Sigmoid colon (tissue), 7 donors: ENCODE measurements around the gene SLC9A5. TPM values are rescaled to one million over a fixed set of nuclear protein-coding genes. Genes with fewer than 3 reads are reported as not detected.

ENCODE experiments used
- polyA plus RNA-seq, 3 donors: library from polyadenylated mRNA; stranded (reverse); fragments of 200-250 nt; gene quantifications; one replicate each; pipeline ENCODE4 v1.2.3, GENCODE V29; 2013
- small RNA-seq, 3 donors: library from RNA; depleted of rRNA; stranded (forward); fragments of <200 nt; gene quantifications; one replicate each; pipeline ENCODE3, GENCODE V24; 2016
- total RNA-seq, 4 donors: library from RNA; depleted of rRNA; stranded (reverse); fragments of >200 nt; gene quantifications; one replicate each; pipeline ENCODE4 v1.1.0, GENCODE V29; 2016
- donor health status: healthy with polysubstance abuse.
- donor health status: Bipolar disorder and iron deficiency.
- donor health status: healthy.

The SLC9A5 gene
- total and polyA plus RNA-seq, 7 donors: 0.46 to 6.1 (median 0.99) TPM; not detected in 2

Small RNA genes lying within 50 kb of the gene (small RNA-seq; reads per million reads assigned to genes)
- 14.7 to 19.0 (median 17.9) reads per million in 3 donors for gene MIR328

Other genes starting within 250 kb of the SLC9A5 start
- gene CBFB, start 219.8 kb upstream of the SLC9A5 start, total RNA-seq: 10 to 100 TPM; 21.3 to 28.0 (median 24.8) TPM
- gene CBFB, start 219.8 kb upstream of the SLC9A5 start, polyA plus RNA-seq: 10 to 100 TPM in 1 of 3 donors, 1 to 10 TPM in 2; 9.6 to 19.3 (median 9.7) TPM
- gene PHAF1, start 139.0 kb upstream of the SLC9A5 start, total RNA-seq: 10 to 100 TPM; 11.4 to 16.3 (median 14.0) TPM
- 1 to 10 TPM; 8.9 to 9.7 (median 9.0) TPM for gene PHAF1, start 139.0 kb upstream of the SLC9A5 start, polyA plus RNA-seq
- gene B3GNT9, start 98.0 kb upstream of the SLC9A5 start, total RNA-seq: 10 to 100 TPM in 3 of 4 donors, 1 to 10 TPM in 1; 8.7 to 18.8 (median 12.2) TPM
- gene B3GNT9, start 98.0 kb upstream of the SLC9A5 start, polyA plus RNA-seq: 1 to 10 TPM in 2 of 3 donors, under 1 TPM in 1; 0.46 to 4.9 (median 1.2) TPM
- 10 to 100 TPM; 16.1 to 23.2 (median 19.6) TPM for gene TRADD, start 89.1 kb upstream of the SLC9A5 start, total RNA-seq
- gene TRADD, start 89.1 kb upstream of the SLC9A5 start, polyA plus RNA-seq: 10 to 100 TPM; 23.4 to 30.2 (median 26.4) TPM
- 10 to 100 TPM in 2 of 4 donors, 1 to 10 TPM in 2; 7.5 to 11.8 (median 9.7) TPM for gene FBXL8, start 89.0 kb upstream of the SLC9A5 start, total RNA-seq
- 10 to 100 TPM in 2 of 3 donors, 1 to 10 TPM in 1; 4.9 to 19.1 (median 10.8) TPM for gene FBXL8, start 89.0 kb upstream of the SLC9A5 start, polyA plus RNA-seq
- gene HSF4, start 84.2 kb upstream of the SLC9A5 start, total RNA-seq: 100 to 1,000 TPM in 1 of 4 donors, 10 to 100 TPM in 3; 21.2 to 109 (median 25.8) TPM
- 10 to 100 TPM in 1 of 3 donors, 1 to 10 TPM in 2; 1.2 to 17.9 (median 3.6) TPM for gene HSF4, start 84.2 kb upstream of the SLC9A5 start, polyA plus RNA-seq
- 10 to 100 TPM; 23.2 to 36.7 (median 25.9) TPM for gene NOL3, start 78.4 kb upstream of the SLC9A5 start, total RNA-seq
- 10 to 100 TPM; 12.7 to 23.9 (median 13.2) TPM for gene NOL3, start 78.4 kb upstream of the SLC9A5 start, polyA plus RNA-seq
- 10 to 100 TPM in 1 of 4 donors, 1 to 10 TPM in 3; 6.6 to 22.2 (median 9.7) TPM for gene MATCAP1, start 65.0 kb upstream of the SLC9A5 start, total RNA-seq
- 10 to 100 TPM in 1 of 3 donors, 1 to 10 TPM in 2; 3.0 to 30.3 (median 4.8) TPM for gene MATCAP1, start 65.0 kb upstream of the SLC9A5 start, polyA plus RNA-seq
- 1 to 10 TPM; 1.1 to 4.4 (median 1.9) TPM for gene EXOC3L1, start 58.8 kb upstream of the SLC9A5 start, total RNA-seq
- 1 to 10 TPM; 2.5 to 8.4 (median 5.4) TPM for gene EXOC3L1, start 58.8 kb upstream of the SLC9A5 start, polyA plus RNA-seq
- gene E2F4, start 56.8 kb upstream of the SLC9A5 start, total RNA-seq: 10 to 100 TPM; 59.9 to 85.9 (median 76.0) TPM
- gene E2F4, start 56.8 kb upstream of the SLC9A5 start, polyA plus RNA-seq: 10 to 100 TPM; 40.0 to 71.0 (median 51.7) TPM
- gene ELMO3, start 49.8 kb upstream of the SLC9A5 start, total RNA-seq: 1 to 10 TPM in 2 of 4 donors, under 1 TPM in 2; 0.14 to 1.7 (median 1.1) TPM
- 10 to 100 TPM; 31.8 to 41.8 (median 35.1) TPM for gene ELMO3, start 49.8 kb upstream of the SLC9A5 start, polyA plus RNA-seq
- gene TMEM208, start 21.8 kb upstream of the SLC9A5 start, total RNA-seq: 10 to 100 TPM; 15.3 to 31.4 (median 24.2) TPM
- gene TMEM208, start 21.8 kb upstream of the SLC9A5 start, polyA plus RNA-seq: 100 to 1,000 TPM in 1 of 3 donors, 10 to 100 TPM in 2; 33.0 to 109 (median 36.5) TPM
- gene FHOD1, start 1.5 kb upstream of the SLC9A5 start, total RNA-seq: 10 to 100 TPM in 2 of 4 donors, 1 to 10 TPM in 2; 6.7 to 17.1 (median 11.5) TPM
- 10 to 100 TPM in 1 of 3 donors, 1 to 10 TPM in 2; 4.8 to 25.2 (median 5.5) TPM for gene FHOD1, start 1.5 kb upstream of the SLC9A5 start, polyA plus RNA-seq
- 1 to 10 TPM; 1.4 to 6.2 (median 3.7) TPM for gene PLEKHG4, start 30.6 kb downstream of the SLC9A5 start, total RNA-seq
- 1 to 10 TPM; 3.0 to 7.9 (median 3.5) TPM for gene PLEKHG4, start 30.6 kb downstream of the SLC9A5 start, polyA plus RNA-seq
- gene KCTD19, start 77.8 kb downstream of the SLC9A5 start, total RNA-seq: under 1 TPM in 1 of 4 donors, not detected in 3; under 0.01 TPM
- gene KCTD19, start 77.8 kb downstream of the SLC9A5 start, polyA plus RNA-seq: under 1 TPM in 1 of 3 donors, not detected in 2; 0.04 TPM
- gene LRRC36, start 77.8 kb downstream of the SLC9A5 start, total RNA-seq: under 1 TPM in 1 of 4 donors, not detected in 3; 0.55 TPM
- gene LRRC36, start 77.8 kb downstream of the SLC9A5 start, polyA plus RNA-seq: under 1 TPM in 1 of 3 donors, not detected in 2; 0.74 TPM
- 10 to 100 TPM in 3 of 4 donors, 1 to 10 TPM in 1; 8.1 to 27.4 (median 16.9) TPM for gene TPPP3, start 144.5 kb downstream of the SLC9A5 start, total RNA-seq
- gene TPPP3, start 144.5 kb downstream of the SLC9A5 start, polyA plus RNA-seq: 10 to 100 TPM in 1 of 3 donors, 1 to 10 TPM in 2; 2.4 to 13.6 (median 8.6) TPM
- 10 to 100 TPM; 12.7 to 18.3 (median 16.1) TPM for gene ZDHHC1, start 167.5 kb downstream of the SLC9A5 start, total RNA-seq
- gene ZDHHC1, start 167.5 kb downstream of the SLC9A5 start, polyA plus RNA-seq: 1 to 10 TPM; 4.2 to 6.6 (median 4.4) TPM
- gene HSD11B2, start 182.1 kb downstream of the SLC9A5 start, total RNA-seq: 1 to 10 TPM in 2 of 4 donors, under 1 TPM in 1, not detected in 1; 0.14 to 3.9 (median 1.4) TPM
- 100 to 1,000 TPM in 1 of 3 donors, 10 to 100 TPM in 2; 88.3 to 353 (median 90.4) TPM for gene HSD11B2, start 182.1 kb downstream of the SLC9A5 start, polyA plus RNA-seq
- gene ATP6V0D1, start 232.2 kb downstream of the SLC9A5 start, total RNA-seq: 100 to 1,000 TPM in 2 of 4 donors, 10 to 100 TPM in 2; 70.3 to 112 (median 93.6) TPM
- 100 to 1,000 TPM; 214 to 287 (median 231) TPM for gene ATP6V0D1, start 232.2 kb downstream of the SLC9A5 start, polyA plus RNA-seq
- not detected for gene AGRP, start 234.6 kb downstream of the SLC9A5 start, total RNA-seq
- not detected for gene AGRP, start 234.6 kb downstream of the SLC9A5 start, polyA plus RNA-seq